Measurements from ENCODE around the gene SKIC2.

Gene SKIC2

GRCh38 chr6:31945507-31946369, 13.2 kb upstream of the SKIC2 start, which contains the start of gene CFB:
Gene CFB, plus strand, starts transcription at chr6:31946095. Its CDS starts 127 bp downstream, at chr6:31946222.
- no peak for DNase-seq

DNA sequence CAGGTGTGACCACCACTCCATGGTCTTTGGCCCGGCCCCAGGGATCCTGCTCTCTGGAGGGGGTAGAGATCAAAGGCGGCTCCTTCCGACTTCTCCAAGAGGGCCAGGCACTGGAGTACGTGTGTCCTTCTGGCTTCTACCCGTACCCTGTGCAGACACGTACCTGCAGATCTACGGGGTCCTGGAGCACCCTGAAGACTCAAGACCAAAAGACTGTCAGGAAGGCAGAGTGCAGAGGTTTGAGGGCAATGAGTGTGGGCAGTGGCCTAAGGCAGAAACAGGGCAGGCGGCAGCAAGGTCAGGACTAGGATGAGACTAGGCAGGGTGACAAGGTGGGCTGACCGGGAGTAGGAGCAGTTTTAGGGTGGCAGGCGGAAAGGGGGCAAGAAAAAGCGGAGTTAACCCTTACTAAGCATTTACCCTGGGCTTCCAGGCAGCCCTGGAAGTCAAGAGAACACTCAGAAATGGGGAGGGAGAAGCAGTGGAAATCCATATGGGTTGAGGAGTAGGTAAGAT, 12.5 kb upstream of the SKIC2 start:
- no peak for DNase-seq

DNA sequence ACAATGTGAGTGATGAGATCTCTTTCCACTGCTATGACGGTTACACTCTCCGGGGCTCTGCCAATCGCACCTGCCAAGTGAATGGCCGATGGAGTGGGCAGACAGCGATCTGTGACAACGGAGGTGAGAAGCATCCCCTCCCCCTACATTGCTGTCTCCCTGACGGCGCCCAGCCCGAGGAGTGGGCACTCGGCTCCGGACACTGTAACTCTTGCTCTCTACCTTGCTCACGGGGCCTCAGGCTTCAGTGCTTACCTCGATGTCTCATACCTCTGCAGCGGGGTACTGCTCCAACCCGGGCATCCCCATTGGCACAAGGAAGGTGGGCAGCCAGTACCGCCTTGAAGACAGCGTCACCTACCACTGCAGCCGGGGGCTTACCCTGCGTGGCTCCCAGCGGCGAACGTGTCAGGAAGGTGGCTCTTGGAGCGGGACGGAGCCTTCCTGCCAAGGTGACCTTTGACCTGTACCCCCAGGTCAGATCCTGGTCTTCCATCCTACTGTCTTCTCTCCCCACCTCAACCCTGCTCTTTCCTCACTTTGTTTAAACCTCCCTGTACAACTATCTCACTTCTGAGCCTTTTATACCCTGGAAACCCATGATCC, 11.8 kb upstream of the SKIC2 start:
- DNase-seq, result no peak

- DNase-seq, result no peak
Observed at GRCh38 chr6:31947864-31948263, 11.1 kb upstream of the SKIC2 start.

- no peak for DNase-seq
Observed at GRCh38 chr6:31948306-31948705, 10.7 kb upstream of the SKIC2 start.

GRCh38 chr6:31948753-31949413, 10.1 kb upstream of the SKIC2 start:
- DNase-seq, result no peak

GRCh38 chr6:31949926-31950548, 8.9 kb upstream of the SKIC2 start:
- no peak for DNase-seq

- no peak for DNase-seq
Observed at GRCh38 chr6:31952140-31952805, 6.7 kb upstream of the SKIC2 start.

- no peak for DNase-seq
Observed at GRCh38 chr6:31952890-31953289, 6.1 kb upstream of the SKIC2 start.

GRCh38 chr6:31954511-31954910, 4.5 kb upstream of the SKIC2 start:
- no peak for DNase-seq

DNA sequence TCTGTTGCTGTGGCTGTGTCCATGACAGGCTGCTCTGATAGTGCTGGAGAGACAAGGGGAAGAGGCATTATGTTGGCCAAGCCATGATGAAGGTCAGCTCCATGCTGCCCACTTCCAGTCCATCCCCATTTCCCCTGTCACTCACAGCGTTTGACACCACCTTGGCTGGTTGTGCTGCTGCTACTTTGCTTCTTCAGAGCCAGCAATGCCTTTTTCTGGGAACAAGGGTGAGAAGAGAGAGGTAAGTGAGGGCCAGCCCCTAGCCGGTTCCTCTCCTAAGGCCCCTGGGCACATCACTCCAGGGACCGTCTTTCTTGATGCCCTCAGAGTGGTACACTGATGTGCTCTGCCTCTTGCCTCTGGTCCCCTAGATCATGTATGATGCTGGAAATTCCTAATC, 2.2 kb upstream of the SKIC2 start:
- DNase-seq, result no peak

GRCh38 chr6:31958412-31958740, 599 bp upstream of the SKIC2 start:
- DNase-seq, result no peak

GRCh38 chr6:31961616-31962015, 2.6 kb downstream of the SKIC2 start:
- DNase-seq, result no peak

GRCh38 chr6:31963921-31964320, 4.9 kb downstream of the SKIC2 start:
- DNase-seq, result no peak

DNA sequence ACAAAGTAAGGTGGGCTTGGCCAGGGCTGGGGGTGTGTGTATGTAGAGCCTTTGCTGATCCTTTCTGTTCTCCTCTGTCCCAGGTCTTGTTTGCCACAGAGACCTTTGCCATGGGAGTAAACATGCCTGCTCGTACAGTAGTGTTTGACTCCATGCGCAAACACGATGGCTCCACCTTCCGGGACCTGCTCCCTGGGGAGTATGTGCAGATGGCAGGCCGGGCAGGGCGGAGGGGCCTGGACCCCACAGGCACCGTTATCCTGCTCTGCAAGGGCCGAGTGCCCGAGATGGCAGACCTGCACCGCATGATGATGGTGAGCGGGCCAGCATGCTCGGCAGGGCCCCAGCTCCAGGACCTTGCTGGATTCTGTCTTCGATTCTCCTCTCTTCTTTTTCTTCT, 6.7 kb downstream of the SKIC2 start:
- DNase-seq, result no peak

DNA sequence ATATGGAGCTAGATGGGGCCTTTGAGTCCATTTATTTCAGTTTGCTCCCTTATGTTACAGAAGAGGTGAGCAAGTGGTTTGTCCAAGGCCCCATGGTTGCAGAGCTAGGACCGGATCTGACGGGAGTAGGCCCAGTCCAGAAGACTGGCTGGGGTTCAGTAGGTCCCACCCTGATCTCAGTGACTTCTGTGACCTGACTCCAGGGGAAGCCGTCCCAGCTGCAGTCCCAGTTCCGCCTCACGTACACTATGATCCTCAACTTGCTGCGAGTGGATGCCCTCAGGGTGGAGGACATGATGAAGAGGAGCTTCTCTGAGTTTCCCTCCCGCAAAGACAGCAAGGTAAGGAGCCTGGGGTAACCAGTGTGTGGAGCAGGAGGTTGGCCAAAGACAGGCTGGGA, 7.5 kb downstream of the SKIC2 start:
- no peak for DNase-seq

DNA sequence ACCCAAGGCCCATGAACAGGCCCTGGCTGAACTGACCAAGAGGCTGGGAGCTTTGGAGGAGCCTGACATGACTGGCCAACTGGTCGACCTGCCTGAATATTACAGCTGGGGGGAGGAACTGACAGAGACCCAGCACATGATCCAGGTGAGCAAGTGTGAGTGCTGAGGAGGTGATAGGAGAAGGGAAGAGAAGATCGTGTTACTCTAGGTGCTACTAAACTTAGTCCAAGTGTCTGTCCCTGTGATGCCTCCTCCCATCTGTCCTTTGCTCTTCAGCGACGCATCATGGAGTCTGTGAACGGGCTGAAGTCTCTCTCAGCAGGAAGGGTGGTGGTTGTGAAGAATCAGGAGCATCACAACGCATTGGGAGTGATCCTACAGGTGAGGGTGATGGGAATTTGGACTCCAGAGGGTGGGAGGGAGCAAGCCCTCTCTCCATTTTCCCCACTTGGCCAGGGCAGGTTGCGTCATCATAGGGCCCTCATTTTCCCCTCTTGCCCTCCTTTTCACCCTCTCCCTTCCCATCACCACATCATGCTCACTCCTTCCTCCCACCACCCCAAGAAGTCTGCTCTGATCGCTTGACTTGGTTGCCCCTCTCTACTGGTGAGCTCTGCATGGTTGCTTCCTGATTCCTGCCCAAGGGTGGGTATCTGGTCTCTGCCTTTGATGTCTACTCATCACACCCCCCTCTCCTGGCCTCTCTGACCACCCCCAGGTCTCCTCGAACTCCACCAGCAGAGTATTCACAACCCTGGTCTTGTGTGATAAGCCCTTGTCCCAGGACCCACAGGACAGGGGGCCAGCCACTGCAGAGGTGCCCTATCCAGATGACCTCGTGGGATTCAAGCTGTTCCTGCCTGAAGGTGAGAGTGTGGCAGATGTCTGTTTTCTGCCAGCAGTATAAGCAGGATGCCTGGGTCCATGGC, 8.3 kb downstream of the SKIC2 start:
- no peak for DNase-seq

DNA sequence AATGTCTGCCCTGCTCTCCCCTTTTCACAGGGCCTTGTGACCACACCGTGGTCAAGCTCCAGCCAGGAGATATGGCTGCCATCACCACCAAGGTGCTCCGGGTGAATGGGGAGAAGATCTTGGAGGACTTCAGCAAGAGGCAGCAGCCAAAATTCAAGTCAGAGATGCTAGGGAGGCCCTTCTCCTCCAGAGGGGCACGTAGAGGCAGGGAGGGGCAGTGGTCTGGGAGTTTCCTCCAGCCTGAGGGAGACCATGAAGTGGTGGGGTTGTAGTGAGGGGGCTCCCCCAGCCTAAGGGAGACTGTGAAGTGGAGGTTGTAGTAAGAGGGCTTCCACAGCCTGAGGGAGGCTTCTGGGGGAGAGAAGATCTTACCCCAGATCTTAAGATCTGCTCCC, 8.9 kb downstream of the SKIC2 start:
- DNase-seq, result no peak

GRCh38 chr6:31968326-31968725, 9.4 kb downstream of the SKIC2 start:
- DNase-seq, result no peak

DNA sequence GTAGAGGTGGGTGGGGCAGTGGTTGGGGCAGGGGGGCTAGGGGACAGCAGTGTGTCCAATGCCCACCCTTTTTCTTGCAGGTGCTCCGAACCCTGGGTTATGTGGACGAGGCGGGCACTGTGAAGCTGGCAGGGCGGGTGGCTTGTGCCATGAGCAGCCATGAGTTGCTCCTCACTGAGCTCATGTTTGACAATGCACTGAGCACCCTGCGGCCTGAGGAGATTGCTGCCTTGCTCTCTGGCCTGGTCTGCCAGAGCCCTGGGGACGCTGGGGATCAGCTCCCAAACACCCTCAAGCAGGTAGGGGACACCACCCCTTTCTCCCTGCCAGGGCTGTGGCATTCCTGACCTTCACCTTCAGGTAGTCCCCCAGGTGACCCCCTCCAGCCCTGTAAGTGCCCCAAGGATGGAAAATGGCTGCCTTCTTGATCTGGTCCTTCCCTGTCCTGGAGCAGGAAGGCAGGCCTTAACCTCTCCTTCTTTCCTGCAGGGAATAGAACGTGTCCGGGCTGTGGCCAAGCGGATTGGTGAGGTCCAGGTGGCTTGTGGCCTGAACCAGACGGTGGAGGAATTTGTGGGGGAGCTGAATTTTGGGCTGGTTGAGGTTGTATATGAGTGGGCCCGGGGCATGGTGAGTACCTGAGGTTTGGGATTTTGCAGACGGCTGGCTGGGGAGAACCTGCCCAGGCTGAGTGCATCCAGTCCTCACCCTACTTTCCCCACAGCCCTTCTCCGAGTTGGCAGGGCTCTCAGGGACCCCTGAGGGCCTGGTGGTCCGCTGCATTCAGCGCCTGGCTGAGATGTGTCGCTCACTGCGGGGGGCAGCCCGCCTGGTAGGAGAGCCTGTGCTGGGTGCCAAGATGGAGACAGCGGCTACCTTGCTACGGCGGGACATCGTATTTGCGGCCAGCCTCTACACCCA, 10.1 kb downstream of the SKIC2 start:
- no peak for DNase-seq

All from NCI-H2029 (cell line).